Stimulated activated naive CD8-positive, alpha-beta T cell treated with anti-CD3 and anti-CD28 coated beads, Interleukin-15, Interleukin-2, amounts not matched to agents 100 U/mL and 50 U/mL, for 24 hours (primary cell): Measurements from ENCODE around the gene NPIPB4.
"Not testable (repeated sequence)": the region's sequence is repeated elsewhere in the genome, so short reads cannot be mapped to it uniquely, and the experiment has no call there.

Source experiments
- ATAC-seq: fragments of 150-1000 bp; cut with Tn5 transposase; one replicate; pipeline ENCODE4 v1.10.0; 2021
- DNase-seq: peaks from one replicate; pipeline ENCODE4 v3.0.0; 2021

The NPIPB4 gene

GRCh38 chr16:21857656-21858055, at the start of gene NPIPB4:
Gene NPIPB4 (minus strand): TSS chr16:21857756. CDS start chr16:21857378, 378 bp downstream.
- not testable (repeated sequence) for ATAC-seq

GRCh38 chr16:21898998-21899397, 41.4 kb upstream of the NPIPB4 start:
- not testable (repeated sequence) for ATAC-seq, DNase-seq

More at GRCh38 chr16:21857656-21858055, at the start of gene NPIPB4:
- DNase-seq, result not testable (repeated sequence)

- not testable (repeated sequence) for ATAC-seq
- DNase-seq, result peak; percentile 7
Observed at GRCh38 chr16:21881988-21882387, 24.4 kb upstream of the NPIPB4 start.

GRCh38 chr16:21837186-21837585, 20.4 kb downstream of the NPIPB4 start:
- not testable (repeated sequence) for DNase-seq, ATAC-seq

- ATAC-seq, DNase-seq: not testable (repeated sequence)
Observed at GRCh38 chr16:21836334-21836733, 21.2 kb downstream of the NPIPB4 start.

GRCh38 chr16:21835747-21836146, 21.8 kb downstream of the NPIPB4 start:
- not testable (repeated sequence) for ATAC-seq, DNase-seq

GRCh38 chr16:21834211-21834610, 23.3 kb downstream of the NPIPB4 start:
- DNase-seq, ATAC-seq: not testable (repeated sequence)

- not testable (repeated sequence) for ATAC-seq, DNase-seq
Observed at GRCh38 chr16:21829929-21830328, 27.6 kb downstream of the NPIPB4 start.

GRCh38 chr16:21826067-21826706, 31.4 kb downstream of the NPIPB4 start:
- not testable (repeated sequence) for DNase-seq

GRCh38 chr16:21825526-21825925, 32.0 kb downstream of the NPIPB4 start:
- ATAC-seq, DNase-seq: not testable (repeated sequence)

More at GRCh38 chr16:21826067-21826706, 31.4 kb downstream of the NPIPB4 start:
- ATAC-seq, result not testable (repeated sequence)

- not testable (repeated sequence) for ATAC-seq, DNase-seq
Observed at GRCh38 chr16:21823258-21823657, 34.3 kb downstream of the NPIPB4 start.

GRCh38 chr16:21820908-21821465, 36.6 kb downstream of the NPIPB4 start:
- not testable (repeated sequence) for ATAC-seq, DNase-seq

GRCh38 chr16:21820028-21820907, 37.3 kb downstream of the NPIPB4 start:
- ATAC-seq, result peak; percentile 99

GRCh38 chr16:21819617-21820016, 37.9 kb downstream of the NPIPB4 start:
- DNase-seq, ATAC-seq: not testable (repeated sequence)

More at GRCh38 chr16:21820028-21820907, 37.3 kb downstream of the NPIPB4 start:
- peak; percentile 78 for DNase-seq

GRCh38 chr16:21817012-21817411, 40.5 kb downstream of the NPIPB4 start:
- DNase-seq, result not testable (repeated sequence)
- peak; percentile 16 for ATAC-seq

- ATAC-seq, DNase-seq: not testable (repeated sequence)
Observed at GRCh38 chr16:21815694-21816093, 41.9 kb downstream of the NPIPB4 start.

GRCh38 chr16:21802375-21802663, 55.2 kb downstream of the NPIPB4 start:
- ATAC-seq, result not testable (repeated sequence)

GRCh38 chr16:21801538-21802374, 55.8 kb downstream of the NPIPB4 start:
- ATAC-seq, result peak; percentile 43
- not testable (repeated sequence) for DNase-seq

More at GRCh38 chr16:21802375-21802663, 55.2 kb downstream of the NPIPB4 start:
- DNase-seq, result not testable (repeated sequence)

- not testable (repeated sequence) for DNase-seq, ATAC-seq
Observed at GRCh38 chr16:21798601-21799000, 59.0 kb downstream of the NPIPB4 start.

GRCh38 chr16:21793310-21793709, 64.2 kb downstream of the NPIPB4 start:
- ATAC-seq, DNase-seq: not testable (repeated sequence)

- peak; percentile 86 for ATAC-seq
- not testable (repeated sequence) for DNase-seq
Observed at GRCh38 chr16:21790506-21790905, 67.0 kb downstream of the NPIPB4 start.
